NCI-H774 (cell line): ENCODE results near the gene ALDH7A1.
A peak's percentile ranks its signal among the peaks of the same experiment; 100 is the strongest.
"Not testable (repeated sequence)": the region's sequence is repeated elsewhere in the genome, so short reads cannot be mapped to it uniquely, and the experiment has no call there.

ENCODE experiments used
- DNase-seq: peaks from one replicate; lab custom pipeline; 2025; lab: John Stamatoyannopoulos, UW

ALDH7A1 gene

DNA sequence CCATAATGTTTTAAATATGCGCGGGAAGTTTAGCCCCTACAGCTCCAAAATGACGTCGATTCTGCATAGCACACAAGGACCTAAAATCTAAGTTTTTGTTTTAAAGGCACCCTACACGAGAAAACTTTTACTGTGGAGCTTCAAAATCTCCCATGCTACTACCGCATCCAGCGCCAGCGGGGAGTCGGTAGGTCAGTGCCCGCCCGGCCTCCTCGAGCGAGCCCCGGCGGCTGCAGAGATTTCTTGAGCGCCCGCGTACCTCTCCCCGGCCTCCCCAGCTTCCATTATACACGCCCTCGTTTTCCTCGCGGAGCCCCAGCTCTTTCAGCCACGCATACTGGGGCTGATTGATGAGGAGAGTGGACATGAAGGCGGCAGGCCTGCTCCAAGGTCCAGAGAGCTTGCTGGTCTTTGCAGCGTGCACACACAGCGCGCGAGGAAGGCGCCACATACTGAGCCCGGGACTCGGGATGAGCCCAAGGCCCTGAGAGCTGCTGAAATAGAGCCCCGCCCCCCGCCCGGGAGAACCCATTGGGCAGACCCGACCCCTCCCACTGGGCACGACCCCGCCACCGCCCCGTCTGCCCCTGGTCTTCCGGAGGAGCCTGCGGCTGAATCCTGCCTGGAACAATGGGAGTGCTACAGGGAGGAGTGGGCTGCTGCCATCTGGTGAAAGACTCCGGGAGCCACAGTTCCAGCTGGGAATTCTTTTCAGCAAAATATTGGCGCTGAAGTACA, at the start of gene ALDH7A1:
ALDH7A1 (minus strand) TSS at position 472 of the 738 bp plus-strand sequence; CDS start at position 451, 21 bp downstream.
- peak; percentile 84 for DNase-seq

DNA sequence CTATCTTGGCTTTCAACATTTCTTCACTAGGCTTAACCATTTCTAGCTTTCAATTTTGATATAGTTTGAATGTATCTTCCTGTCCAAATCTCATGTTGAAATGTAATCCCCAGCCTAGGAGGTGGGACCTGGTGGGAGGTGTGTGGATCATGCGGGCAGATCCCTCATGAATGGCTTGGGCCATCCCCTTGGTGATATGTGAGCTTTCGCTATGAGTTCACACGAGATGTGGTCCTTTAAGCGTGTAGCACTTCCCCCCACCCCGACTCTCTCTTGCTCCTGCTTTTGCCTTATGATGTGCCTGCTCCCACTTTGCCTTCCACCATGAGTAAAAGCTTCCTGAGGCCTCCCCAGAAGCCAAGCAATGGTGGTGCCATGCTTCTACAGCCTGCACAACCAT, 46.4 kb upstream of the ALDH7A1 start:
- no peak for DNase-seq

DNA sequence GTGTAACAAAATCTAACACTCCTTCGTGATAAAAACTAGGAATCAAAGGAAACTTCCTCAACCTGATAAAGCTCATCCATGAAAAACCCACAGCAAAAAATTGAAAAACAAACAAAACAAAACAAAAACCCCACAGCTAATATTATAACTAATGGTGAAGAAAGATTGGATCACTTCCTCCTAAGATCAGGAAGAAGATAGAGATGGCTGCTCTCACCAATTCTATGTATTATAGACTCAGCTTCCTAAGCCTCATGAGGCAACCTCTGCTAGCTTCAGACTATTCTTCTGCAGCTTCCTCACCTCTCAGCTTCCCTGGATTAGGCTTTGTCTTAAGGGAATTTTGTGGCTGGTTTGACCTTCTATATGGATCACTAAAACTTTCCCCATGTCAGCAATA, 45.8 kb upstream of the ALDH7A1 start:
- no peak for DNase-seq

DNA sequence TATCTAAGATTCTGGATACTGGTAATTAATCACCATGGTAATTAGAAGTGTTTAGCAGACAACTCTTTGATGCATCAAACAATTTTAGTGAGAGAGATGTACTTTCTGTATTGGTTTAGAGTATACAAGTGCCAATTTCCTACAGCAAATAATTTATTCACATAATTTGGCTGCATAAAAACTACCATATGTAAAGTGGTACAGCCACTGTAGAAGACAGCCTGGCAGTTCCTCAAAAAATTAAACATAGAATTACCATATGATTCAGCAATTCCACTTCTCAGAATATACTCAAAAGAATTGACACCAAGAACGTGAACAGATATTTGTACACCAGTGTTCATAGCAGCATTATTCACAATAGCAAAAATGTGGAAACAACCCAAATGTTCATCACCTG, 41.9 kb upstream of the ALDH7A1 start:
- DNase-seq: no peak

DNA sequence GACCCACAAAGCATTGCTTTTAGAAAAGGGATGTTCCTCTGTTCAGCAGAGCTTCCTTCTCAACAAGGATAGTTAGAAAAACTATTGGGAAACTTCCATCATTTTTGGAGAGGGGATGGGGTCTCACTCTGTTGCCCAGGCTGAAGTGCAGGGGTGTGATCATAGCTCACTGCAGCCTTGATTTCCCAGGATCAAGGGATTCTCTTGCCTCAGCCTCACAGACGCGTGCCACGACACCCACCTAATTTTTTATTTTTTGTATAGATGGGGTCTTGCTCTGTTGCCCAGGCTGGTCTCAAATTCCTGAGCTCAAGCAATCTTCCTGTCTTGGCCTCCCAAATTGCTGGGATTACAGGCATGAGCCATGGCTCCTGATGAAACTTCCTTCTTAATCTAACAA, 40.6 kb upstream of the ALDH7A1 start:
- no peak for DNase-seq

DNA sequence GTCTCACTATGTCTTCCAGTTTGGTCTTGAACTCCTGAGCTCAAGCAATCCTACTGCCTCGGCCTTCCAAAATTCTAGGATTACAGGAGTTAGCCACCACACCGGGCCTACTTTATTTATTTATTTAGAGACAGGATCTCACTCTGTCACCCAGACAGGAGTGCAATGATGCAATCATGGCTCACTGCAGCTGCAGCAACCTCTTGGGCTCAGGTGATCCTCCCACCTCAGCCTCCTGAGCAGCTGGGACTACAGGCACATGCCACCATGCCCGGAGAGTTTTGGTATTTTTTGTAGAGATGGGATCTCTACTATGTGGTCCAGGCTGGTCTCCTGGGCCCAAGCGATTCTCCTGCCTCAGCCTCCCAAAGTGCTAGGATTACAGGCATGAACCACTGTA, 38.5 kb upstream of the ALDH7A1 start:
- no peak for DNase-seq

DNA sequence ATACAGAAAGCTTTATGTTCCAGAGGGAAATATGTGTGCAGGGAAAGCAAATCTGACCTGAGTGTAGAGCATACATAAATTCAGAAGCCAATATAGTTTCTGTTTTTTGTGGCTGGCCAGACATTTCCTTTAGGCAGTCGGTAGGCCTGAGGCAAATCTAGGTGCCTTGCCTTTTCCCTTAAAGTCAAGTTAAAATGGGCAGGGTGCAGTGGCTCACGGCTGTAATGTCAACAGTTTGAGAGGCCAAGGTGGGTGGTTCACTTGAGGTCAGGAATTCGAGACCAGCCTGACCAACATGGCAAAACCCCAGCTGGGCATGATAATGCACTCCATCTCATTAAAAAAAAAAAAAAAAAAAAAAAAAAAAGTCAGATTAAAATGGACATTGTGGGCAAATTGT, 36.9 kb upstream of the ALDH7A1 start:
- no peak for DNase-seq

DNA sequence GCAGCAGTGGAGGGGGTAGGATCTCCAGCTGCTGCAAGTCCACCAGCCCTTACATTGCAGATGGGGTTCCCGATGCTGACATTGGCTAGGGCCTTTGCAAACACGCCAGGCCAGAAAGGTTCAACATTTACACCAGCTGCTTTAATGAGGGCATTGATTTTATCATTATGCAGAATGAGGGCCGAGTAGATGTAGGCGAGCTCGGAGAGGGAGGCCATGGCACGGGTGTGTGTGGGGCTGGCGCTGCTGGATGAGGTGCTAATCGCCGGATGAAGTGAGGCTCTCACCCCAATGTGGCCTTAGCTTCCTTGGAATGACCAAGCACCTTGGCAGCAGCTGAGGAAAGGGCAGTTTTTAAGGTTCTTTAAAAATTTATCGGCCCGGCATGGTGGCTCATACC, 33.1 kb upstream of the ALDH7A1 start:
- no peak for DNase-seq

DNA sequence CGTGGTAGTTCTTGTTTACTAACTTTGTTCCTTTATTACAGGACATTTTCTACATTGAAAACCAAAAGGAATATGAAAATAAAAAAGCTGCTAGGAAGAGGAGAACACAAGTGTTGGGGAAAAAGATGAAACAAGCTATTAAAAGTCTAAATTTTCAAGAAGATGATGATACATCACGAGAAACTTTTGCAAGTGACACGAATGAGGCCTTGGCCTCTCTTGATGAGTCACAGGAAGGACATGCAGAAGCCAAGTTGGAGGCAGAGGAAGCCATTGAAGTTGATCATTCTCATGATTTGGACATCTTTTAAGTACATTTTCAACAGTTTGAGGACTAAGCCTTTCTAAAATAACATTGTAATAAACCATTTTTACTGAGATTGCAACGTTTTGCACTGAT, 29.5 kb upstream of the ALDH7A1 start:
- no peak for DNase-seq

DNA sequence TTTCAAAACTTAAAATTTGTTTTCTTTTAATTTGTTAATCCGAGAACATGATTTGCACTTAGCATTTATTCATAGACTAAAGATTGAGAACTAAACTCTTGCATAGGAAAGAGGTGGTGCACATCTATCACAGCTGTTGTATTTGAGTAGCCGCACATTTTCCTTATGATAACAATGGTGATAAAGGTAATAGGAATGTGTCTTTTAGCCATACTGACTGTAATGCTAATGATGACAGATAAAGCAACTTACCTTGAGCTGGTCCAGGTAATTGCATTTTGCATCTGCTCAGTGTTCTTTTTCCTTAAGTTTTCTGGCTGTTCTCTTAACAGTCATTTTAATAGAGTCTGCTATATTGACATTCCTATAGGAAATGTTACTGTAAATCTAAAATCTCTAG, 24.8 kb upstream of the ALDH7A1 start:
- no peak for DNase-seq

DNA sequence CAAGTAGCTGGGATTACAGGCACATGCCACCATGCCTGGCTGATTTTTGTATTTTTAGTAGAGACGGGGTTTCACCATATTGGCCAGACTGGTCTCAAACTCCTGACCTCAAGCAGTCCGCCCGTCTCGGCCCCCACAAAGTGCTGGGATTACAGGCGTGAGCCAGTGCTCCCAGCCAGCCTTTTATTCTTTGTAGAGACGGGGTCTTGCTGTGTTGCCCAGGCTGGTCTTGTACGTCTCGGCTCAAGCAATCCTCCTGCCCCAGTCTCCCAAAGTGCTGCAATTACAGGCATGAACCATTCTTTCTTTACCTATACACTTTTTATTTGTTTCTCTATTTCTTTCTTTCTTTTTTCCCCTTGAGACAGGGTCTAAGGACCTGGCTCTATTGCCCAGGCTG, 22.6 kb upstream of the ALDH7A1 start:
- not testable (repeated sequence) for DNase-seq

DNA sequence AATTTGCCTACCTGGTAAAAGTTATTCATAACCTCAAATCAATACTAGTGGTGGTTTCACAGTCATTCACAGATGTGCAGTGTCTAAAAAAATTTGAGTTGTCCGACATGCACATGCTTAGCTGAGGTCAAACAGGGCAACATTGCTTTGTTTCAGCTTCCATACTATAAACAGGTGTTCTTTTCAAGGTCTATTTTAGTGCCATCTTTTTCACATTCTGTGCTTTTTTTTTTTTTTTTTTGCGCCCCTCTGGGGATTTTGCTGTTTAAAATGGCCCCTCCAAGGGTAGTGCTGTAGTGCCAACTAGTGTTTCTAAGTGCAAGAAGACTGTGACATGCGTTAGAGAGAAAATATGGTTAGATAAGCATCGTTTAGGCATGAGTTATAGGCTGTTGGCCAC, 20.3 kb upstream of the ALDH7A1 start:
- no peak for DNase-seq

DNA sequence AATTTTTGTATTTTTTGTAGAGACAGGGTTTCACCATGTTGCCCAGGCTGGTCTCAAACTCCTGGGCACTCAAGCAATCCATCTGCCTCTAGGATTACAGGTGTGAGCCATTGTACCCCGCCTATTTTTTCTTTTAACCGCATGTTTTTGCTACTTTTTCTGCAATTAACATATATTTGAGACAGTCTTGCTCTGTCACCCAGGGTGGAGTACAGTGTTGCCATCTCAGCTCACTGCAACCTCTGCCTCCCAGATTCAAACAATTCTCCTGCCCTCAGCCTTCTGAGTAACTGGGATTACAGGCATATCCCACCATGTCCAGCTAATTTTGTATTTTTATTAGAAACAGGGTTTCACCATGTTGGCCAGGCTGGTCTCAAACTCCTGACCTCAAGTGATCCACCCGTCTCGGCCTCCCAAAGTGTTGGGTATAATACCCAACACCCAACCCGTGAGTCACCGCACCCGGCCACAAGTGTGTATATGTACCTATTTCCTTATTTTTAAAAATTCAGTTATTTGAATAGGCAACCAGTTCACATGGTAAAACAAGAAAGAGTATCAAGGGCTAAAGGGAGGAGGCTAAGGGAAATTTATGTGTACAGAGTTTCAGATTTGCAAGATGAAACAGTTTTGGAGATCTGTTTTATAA, 19.0 kb upstream of the ALDH7A1 start:
- DNase-seq: no peak

DNA sequence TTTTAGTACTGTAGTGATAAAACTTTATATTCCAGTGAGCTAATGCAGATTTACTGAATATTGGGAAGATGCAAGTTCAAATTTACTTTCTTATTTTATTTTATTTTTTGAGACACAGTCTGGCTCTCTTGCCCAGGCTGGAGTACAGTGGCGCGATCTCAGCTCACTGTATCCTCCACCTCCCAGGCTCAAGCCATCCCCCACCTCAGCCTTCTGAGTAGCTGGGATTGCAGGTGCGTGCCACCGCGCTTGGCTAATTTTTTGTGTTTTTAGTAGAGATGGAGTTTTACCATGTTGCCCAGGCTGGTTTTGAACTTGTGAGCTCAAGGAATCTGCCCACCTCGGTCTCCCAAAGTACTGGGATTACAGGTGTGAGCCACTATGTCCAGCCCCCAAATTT, 15.6 kb upstream of the ALDH7A1 start:
- no peak for DNase-seq

DNA sequence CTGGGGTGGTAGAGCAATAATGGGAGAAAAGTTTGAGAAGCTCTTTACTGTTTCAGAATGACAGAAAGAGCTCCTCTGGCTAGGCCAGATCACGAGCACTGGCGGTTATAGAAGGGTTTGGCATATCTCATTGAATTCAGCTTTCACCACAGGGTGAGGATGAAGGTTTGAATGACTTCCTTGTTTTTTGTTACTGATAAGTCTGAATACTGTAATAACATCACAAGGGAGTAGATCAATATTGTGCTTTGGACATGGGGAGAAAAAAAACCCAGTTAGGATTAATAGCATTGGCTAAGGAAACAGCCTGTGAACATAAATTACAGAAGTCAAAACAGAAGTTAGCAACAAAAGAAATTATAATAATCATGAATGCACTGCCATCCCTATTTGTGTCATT, 15.1 kb upstream of the ALDH7A1 start:
- DNase-seq: no peak

DNA sequence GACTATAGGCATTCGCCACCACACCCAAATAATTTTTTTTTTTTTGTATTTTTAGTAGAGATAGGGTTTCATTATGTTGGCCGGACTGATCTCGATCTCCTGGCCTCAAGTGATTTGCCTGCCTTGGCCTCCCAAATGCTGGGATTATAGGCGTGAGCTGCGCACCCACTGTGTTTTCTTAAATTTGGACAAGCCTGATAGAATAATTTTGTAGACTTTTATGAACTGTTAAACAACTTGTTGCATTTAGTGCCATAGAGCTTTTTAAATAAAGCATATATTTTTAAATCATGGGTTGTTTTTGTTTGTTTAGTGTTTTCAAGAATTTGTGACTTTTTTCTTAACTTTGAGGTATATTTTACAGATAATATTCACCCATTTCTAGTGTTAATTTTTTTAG, 10.5 kb upstream of the ALDH7A1 start:
- no peak for DNase-seq

DNA sequence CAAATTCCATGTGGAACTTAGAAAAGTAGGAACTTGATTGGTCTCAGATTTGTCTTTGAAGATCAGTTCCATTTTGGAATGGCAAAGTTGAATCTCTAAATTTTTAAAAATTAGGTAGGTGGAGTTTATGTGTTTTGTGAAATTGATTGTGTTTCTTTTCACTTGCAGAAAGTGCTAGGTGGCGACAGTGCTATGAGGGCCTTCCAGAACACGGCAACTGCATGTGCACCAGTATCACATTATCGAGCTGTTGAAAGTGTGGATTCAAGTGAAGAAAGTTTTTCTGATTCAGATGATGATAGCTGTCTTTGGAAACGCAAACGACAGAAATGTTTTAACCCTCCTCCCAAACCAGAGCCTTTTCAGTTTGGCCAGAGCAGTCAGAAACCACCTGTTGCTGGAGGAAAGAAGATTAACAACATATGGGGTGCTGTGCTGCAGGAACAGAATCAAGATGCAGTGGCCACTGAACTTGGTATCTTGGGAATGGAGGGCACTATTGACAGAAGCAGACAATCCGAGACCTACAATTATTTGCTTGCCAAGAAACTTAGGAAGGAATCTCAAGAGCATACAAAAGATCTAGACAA, 8.5 kb upstream of the ALDH7A1 start:
- DNase-seq: no peak

DNA sequence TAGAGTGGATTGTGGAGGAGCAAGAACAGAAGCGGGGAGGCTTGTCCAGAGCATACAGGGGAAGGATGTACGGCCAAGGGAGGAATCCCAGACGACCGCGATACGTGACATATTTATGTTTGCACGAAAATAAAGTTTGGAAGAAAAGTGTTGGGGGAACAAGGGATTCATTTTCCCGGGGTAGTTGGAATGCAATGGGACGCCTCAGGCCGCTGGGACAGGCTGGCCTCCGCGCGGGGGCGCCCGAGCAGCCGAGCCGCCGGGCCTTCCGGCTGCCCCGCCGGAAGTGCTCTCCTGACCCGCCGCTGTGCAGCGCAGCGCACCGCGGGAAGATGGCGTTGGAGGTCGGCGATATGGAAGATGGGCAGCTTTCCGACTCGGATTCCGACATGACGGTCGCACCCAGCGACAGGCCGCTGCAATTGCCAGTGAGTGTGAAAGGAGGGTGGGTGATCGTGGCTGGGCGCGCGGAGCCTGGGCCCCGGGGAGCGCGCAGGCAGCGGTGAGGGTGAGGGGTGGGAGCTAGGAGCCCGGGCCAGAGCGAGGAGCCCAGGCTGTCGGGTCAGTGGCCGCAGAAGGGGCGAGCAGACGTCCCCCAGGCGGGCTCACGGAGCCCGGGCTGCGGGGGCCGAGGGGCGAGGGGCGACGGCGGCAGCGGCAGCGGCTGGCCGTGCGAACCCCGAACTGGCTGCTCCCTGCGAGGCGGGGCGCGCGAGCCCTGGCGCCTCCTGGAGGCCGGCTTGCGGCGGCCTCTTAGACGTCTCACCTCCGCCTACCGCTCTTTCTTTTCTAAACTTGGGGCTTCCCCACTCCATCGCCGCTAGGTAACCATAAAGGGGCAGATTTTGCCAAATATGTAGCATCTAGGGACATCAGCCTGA, 5.9 kb upstream of the ALDH7A1 start, which contains the start of gene PHAX:
PHAX (plus strand) TSS at position 317 of the 881 bp plus-strand sequence; CDS start at position 333, 16 bp downstream.
- DNase-seq: peak; percentile 76

DNA sequence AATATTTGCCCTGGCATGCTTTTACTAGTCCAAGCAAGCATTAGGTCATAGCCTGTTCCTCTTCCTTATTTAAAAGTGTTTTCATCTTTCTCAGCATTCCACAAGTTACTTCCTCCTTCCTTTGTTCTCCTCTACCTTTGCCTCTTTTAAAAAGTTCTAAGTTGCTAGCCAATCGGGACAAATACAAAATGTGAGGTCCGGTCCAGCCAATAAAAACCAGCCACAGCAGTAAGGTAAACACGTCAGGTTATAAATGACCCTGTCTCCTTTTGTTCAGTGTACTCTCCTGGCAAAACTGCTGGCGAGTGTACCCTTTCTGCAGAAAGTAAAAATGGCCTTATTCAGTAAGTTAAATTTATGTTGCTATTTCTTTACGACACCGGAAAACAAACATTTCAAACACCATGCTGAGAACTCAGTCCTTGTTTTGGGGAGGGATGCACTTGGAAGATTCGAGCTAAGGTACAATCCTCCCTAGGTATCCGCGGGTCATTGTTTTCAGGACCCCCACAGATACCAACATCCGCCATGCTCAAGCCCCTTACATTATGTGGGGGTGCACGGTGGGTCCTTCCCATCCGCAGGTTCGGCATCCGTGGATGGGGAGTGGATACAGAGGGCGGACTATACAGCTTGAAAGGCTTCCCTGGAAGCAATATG, 5.1 kb upstream of the ALDH7A1 start:
- DNase-seq: not testable (repeated sequence)

DNA sequence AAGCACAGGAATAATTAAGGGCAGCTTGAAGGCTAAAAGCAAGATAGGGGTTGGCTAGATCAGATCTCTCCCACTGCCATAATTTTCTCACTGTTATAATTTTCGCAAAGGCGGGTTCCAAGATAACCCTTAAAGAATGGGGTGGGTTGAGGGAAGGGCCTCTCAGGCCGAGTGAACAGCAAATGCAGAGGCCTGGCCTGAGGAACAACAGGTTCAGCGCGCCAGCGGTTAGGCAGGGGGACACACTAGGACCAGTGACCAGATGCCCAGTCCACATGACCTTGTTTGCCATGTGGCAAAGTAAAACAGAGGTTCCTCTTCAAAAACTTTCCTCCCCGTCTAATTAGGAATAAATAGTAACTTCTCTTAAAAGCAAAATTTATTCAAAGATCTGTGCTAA, 4.5 kb upstream of the ALDH7A1 start:
- no peak for DNase-seq

DNA sequence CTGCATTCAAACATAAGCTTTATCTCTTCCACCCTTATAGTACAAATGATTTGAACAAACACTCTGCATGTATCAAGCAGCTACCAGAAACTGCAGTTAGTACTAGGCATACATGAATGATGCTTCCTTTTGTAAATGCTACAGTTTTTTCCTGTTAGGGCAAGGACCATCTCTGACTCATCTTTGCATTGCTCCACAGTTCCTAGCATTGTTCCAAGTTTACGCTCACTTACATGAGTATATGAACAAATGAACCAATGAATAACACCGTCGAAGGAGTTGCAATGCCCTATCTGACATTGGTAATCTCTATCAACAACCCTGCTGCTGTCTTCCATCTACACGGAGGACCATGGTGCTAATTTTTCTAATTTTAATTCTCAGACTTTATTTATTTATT, 2.1 kb upstream of the ALDH7A1 start:
- no peak for DNase-seq
